PFSK-1 (cell line): ENCODE data around the gene GALNT10.

ENCODE experiments used
- POLR2AphosphoS5 ChIP-seq: IDR thresholded peaks from 2 replicates; pipeline ENCODE4 v1.6.1; 2012; ENCODE audit warnings: low read depth, mild to moderate bottlenecking, control low read depth, low read length, moderate library complexity
- SIN3A ChIP-seq: IDR thresholded peaks from 2 replicates; pipeline ENCODE4 v1.6.1; 2012; ENCODE audit warnings: mild to moderate bottlenecking, low read length, moderate library complexity, borderline replicate concordance; ENCODE audit not compliant: insufficient read depth

DNA sequence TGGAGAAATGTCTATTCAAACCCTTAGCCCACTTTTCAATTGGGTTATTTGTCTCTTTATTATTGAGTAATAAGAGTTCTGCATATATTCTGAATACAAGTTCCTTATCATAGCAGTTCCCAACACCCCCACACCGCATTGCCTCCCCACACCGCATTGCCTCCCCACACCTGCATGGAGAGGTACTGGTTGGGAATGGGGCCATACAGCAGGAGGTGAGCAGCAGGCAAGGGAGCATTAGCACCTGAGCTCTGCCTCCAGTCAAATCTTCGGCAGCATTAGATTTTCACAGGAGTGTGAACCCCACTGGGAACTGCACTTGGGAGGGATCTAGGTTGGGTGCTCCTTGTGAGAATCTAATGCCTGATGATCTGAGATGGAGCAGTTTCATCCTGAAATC lies 244.7 kb downstream of the GALNT10 start:
- TF ChIP-seq POLR2AphosphoS5 (no peak), SIN3A (no peak)
